Stimulated activated CD4-positive, alpha-beta T cell treated with anti-CD3 and anti-CD28 coated beads, Interleukin-4, amount 100 ng/mL, for 48 hours (primary cell): Measurements from ENCODE around the gene FGFR2.

ENCODE experiments used
- DNase-seq, 2 donors: peaks; one replicate each; pipeline ENCODE4 v3.0.0-alpha.2; 2020; ENCODE audit warnings: low read depth in 2 of 2

FGFR2 gene

GRCh38 chr10:121453160-121453559 lies 145.1 kb downstream of the FGFR2 start:
- DNase-seq = no peak

DNA sequence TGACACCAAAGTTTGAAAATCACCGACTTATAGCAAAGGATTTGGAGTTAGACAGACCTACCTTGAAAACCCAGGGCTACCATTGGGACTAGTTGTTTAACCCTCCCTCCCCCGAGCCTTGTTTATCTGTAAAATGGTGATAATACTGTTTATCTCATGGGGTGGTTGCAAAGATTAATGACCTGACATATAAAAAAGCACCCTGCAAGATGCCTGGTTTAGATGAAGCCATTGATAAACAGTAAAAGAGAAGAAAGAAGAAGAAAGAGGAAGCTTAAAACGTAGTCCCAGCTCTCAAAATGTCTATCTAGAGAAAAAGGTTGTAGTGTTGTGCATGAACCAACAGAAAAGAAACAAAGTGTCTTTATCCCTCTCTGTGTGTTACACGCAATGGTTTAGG lies 145.7 kb downstream of the FGFR2 start:
- DNase-seq = no peak

GRCh38 chr10:121450247-121450646 lies 148.0 kb downstream of the FGFR2 start:
- no peak for DNase-seq

- DNase-seq = no peak
These were observed 148.7 kb downstream of the FGFR2 start for GRCh38 chr10:121449482-121449924.

DNA sequence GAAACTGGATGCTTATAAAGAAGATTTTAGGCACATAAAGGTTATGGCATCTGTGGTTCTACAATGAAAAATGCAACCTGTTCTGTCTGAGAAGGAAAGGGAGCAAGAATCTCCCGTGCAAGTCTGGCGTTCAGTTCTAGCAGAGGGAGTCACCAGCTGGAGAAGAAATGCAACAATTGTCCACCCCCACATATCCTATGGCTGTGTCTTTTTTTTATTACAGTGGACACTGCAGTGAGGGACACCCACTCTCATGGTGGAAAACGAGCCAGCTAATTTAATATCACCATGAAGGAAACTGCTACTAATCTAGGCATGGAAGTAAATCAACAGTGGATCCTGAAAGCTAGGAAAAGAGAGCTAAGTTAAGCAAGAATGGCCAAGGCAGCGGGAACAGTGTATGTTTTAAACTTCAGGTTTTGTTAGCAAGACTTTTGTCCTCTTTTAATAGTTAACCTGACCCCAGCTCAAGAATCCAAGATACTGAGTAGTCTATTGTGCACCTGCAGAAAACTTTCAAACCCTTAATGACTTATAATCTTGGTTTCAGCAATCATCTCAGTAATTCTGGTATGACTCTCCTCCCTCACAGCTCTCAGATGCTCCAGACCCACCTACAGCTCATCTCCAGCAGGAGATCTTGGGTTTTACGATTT lies 149.3 kb downstream of the FGFR2 start:
- DNase-seq = no peak

DNA sequence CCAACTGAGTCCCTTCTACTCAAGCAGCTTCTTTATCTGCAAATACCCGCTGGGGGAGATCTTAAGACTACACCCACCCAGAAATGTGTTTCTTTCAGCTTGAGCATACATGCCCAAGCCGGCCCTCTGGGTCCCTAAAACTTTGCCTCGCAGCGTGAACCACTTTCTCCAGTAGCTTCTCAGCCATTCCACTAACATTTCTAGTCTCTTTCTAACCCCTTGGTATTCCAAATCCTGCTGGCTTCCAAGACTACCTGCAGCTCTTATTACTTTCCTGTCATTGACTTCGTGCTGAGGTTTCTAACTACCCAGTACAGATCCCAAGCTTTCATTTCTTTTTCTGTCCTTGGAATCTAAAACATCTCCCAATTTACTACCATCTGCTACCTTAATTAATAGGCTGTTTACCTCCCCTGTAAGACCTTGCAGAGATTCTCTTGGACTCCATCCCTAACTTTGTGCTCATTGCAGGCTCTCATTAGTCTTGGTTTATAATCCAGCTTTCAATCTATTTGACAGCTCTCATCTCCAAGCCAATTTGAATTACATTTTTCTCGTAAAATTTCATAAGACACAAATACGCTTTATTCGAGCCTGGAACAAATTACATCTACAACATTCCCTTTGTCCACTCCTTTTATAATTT lies 153.6 kb downstream of the FGFR2 start:
- DNase-seq = no peak

DNA sequence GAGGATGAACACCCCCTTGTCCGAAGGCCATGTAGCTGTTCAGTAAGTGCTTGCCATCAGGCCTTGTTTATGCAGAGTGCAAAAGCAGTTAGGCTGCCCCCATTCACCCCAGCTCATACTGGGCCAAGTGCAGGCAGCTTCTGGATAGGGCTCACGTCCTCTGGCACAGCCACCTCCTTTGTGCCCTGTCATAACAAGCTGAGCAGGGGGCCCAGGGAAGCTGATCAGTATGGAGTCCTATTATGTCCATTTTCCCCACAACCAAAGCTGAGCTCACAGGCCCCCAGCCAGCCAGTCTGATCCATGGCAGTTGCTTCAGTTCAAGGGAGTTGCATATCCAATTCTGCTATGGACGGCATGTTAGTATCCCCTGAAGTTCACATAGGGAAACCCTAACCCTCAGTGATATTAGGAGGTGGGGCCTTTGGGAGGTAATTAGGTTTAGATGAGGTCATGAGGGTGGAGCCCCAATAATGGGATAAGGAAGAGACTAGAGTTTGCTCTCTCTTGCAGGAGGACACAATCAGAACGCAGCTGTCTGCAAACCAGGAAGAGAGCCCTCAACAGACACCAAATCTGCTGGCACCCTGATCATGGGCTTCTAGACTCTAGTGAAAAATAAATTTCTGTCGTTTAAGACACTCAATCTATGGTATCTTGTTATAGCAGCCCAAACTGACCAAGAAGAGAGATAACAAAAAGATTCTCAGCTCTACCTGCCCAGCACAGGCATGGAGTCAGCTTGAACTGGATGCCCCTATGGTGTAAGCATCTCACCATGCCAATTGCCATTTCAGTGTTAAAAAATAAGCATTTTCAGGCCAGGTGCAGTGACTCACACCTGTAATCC lies 155.9 kb downstream of the FGFR2 start:
- no peak for DNase-seq

DNA sequence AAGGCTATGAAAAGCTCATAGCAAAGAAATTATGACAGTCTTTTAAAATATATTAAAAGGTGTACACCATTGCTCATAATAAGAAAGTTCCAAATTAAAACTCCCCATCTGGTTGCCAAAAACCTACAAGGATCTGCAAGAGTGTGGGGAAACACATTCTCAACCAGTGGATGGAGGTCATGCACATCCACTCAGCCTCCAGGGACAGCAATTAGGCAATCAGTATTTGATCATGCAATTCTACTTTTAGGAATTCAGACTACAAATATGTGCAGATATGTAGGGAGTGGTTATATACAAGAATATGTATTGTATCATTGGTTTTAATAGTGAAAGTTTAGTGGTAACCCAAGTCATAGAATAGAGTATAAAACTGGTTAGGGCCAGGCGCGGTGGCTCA lies 157.8 kb downstream of the FGFR2 start:
- no peak for DNase-seq

- DNase-seq = no peak
These were observed 159.9 kb downstream of the FGFR2 start for GRCh38 chr10:121438333-121438732.

DNA sequence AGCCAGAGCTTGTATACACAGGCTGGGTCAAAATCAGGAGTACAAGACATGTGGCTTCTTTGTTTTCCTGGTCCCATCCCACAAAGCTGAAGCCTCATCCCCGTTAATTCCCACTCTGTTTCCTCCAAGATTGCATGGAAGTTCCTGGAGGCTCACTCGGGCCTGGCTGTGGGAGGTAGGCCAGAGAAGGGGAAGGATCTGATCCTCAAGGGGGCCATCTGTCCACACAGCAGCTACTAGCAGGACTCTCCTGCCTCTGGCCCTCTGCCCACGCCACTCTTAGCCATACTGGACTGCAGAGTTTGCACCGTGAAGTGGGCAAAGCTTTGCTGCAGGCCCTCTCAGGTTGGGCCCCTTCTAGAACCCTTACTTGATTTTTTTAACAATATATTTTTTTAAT lies 160.6 kb downstream of the FGFR2 start:
- no peak for DNase-seq

- DNase-seq = no peak
These were observed 161.5 kb downstream of the FGFR2 start for GRCh38 chr10:121436630-121437341.

DNA sequence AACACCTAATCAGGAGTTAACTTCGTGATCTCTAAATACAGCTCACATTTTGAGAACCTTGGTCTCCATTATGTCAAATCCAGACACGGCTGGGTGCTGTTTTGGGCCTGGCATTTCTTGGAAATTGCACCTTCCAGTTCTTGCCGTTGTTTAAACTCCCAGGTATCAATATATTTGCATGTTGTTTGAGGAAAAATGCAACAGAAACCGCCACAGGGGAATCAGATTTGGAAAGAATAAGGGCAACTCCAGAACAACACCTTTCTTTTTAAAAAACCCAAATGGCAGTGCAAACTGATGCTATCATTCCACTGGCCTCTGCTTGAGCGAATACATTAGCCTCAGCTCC lies 162.0 kb downstream of the FGFR2 start:
- no peak for DNase-seq

- DNase-seq = no peak
These were observed 163.0 kb downstream of the FGFR2 start for GRCh38 chr10:121435099-121435875.

- DNase-seq = no peak
These were observed 164.3 kb downstream of the FGFR2 start for GRCh38 chr10:121433965-121434364.

DNA sequence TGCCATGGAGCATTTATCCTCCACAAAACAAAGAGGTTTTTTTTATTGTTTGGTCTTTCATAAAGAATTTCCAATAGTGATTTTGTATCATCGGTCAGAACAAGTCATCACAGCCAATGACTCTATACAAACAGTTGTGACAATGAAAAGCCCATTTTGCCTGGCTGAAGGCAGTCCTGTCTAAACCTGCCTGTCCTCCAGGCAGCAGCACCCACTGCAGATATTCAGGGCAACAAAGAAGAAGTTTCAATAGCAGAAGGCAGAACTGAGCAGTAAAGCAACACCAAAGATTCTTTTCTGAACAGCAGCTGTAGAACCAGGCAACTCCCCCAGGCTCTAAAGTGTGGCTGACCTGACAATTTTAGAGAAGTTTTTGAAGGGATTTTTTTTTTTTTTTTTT lies 169.4 kb downstream of the FGFR2 start:
- no peak for DNase-seq
